GM21619 (cell line): ENCODE measurements around the gene UGT1A8.

ENCODE experiments used
- ATAC-seq: cut with Tn5 transposase; IDR thresholded peaks from one replicate; pipeline ENCODE4 v1.9.1; 2021; ENCODE audit not compliant: unreplicated experiment

Gene UGT1A8

GRCh38 chr2:233817361-233817911, 200.0 kb downstream of the UGT1A8 start:
- ATAC-seq: no peak

- ATAC-seq: no peak
Measured at GRCh38 chr2:233817995-233818638, 200.7 kb downstream of the UGT1A8 start.

GRCh38 chr2:233818639-233819621, 201.5 kb downstream of the UGT1A8 start:
- ATAC-seq: no peak

GRCh38 chr2:233819884-233820773, 202.7 kb downstream of the UGT1A8 start:
- no peak for ATAC-seq

- no peak for ATAC-seq
Measured at GRCh38 chr2:233820774-233821105, 203.3 kb downstream of the UGT1A8 start.

GRCh38 chr2:233821196-233821595, 203.8 kb downstream of the UGT1A8 start:
- ATAC-seq: no peak

GRCh38 chr2:233821709-233822100, 204.3 kb downstream of the UGT1A8 start:
- ATAC-seq: no peak

- ATAC-seq: no peak
Measured at GRCh38 chr2:233822101-233822771, 204.8 kb downstream of the UGT1A8 start.
